ENCODE results near the gene SCN4B.

Gene SCN4B

DNA sequence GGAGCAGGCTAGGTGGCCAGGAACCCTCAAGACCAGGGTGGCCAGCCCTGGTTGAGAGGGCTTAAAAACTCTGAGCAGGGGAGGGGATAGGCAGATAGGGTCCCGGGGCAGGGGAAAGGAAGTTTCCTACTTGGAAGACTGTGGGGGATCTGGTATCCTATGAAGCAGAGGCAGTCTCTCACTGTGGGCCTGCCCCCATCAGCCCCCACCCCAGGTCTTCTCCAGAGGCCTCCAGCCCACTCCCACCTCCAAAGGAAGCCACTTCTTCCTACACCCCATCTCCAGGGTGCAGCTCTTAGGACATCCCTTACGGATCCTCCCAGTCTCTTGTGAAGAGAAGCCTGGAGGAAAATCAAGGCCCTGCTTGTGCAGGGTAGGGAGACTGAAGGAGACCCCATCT lies 16.3 kb downstream of the SCN4B start:
- no peak overlapping the region for H3K4me3 ChIP-seq (ENCODE audit: low read depth, low read length)
- DNase-seq (ENCODE audit: low read depth) = no peak

GRCh38 chr11:118135796-118136165 lies 16.8 kb downstream of the SCN4B start:
- no peak overlapping the region for H3K4me3 ChIP-seq (ENCODE audit: low read depth, low read length)
- no peak for DNase-seq (ENCODE audit: low read depth)

GRCh38 chr11:118135051-118135795 lies 17.4 kb downstream of the SCN4B start:
- H3K4me3 ChIP-seq (ENCODE audit: low read depth, low read length) = no peak overlapping the region
- no peak for DNase-seq (ENCODE audit: low read depth)

GRCh38 chr11:118133816-118134215 lies 18.8 kb downstream of the SCN4B start:
- DNase-seq (ENCODE audit: low read depth) = no peak
- H3K4me3 ChIP-seq (ENCODE audit: low read depth, low read length) = no peak overlapping the region

- H3K4me3 ChIP-seq (ENCODE audit: low read depth, low read length) = no peak overlapping the region
- no peak for DNase-seq (ENCODE audit: low read depth)
Observed at GRCh38 chr11:118132385-118133151, 20.1 kb downstream of the SCN4B start.

DNA sequence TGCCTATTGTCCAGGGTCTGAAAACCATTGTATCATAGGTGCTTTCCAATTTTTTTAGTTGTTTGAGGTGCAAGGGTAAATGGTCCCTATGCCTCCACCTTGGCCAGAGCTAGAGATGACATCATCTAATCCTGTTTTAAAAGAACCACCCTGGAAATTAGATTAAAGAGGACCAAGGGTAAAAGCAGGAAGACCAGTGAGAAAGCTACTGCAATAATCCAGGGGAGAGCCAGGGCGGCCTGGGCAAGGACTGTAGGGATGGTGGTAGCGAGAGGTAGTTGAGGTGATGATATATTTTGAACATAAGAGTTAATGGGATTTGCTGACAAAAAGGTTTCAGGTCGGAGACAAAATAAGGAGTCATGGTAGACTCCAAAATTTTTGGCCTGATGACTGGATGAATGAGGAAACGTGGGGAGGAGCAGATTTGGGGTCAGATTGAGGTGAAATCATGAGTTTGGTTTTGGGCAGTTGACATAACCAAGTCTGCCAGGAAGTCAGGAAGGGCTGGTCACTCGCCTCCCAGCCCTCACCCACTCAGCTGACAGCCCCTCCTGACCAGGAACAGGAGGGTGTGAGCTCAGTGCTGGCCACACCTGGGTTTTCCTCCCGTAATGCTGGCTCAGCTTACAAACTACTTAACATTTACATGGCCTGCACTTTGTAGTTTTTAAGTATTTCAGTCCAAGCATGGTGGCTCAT lies 23.0 kb downstream of the SCN4B start:
- H3K4me3 ChIP-seq (ENCODE audit: low read depth, low read length) = no peak overlapping the region
- DNase-seq (ENCODE audit: low read depth) = no peak

DNA sequence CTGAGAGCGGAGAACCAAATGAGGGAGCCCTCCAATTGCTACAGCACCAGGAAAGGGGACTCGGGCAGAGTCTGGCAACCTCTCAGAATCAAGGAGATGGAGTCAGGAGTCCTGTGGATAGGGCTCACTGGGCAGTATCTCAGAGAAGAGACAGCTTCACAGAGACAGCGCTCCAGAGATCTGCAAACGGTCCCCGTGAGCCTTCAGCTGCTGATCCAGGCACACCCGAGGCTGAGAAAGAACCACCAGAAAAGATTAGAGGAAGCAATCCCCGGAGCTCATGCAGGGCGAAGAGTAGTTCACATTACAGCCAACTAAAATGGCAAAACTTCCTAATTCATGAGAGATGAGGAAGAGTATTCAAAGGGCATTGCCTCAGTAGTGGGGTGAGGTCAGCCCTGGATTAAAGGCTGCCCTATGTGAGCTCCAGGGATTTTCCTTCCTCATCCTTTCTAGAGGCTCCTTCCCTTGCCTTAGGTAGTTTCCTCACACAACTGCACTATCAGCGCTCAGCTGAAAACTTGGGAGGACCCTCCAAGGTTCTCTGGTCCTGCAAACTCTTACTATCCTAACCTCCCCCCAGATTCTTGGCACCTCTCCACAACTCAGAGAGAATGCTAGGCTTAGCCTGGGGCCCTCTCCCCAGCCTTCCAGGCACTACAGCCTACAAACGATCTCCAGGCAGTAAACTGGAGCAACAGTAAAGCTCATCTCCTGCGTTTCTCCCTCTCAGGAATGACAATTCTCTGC lies 23.7 kb downstream of the SCN4B start:
- H3K4me3 ChIP-seq (ENCODE audit: low read depth, low read length) = no peak overlapping the region
- DNase-seq (ENCODE audit: low read depth) = no peak

- no peak for DNase-seq (ENCODE audit: low read depth)
- no peak overlapping the region for H3K4me3 ChIP-seq (ENCODE audit: low read depth, low read length)
Observed at GRCh38 chr11:118128310-118128709, 24.3 kb downstream of the SCN4B start.

GRCh38 chr11:118126082-118126838 lies 26.4 kb downstream of the SCN4B start:
- DNase-seq (ENCODE audit: low read depth) = no peak
- H3K4me3 ChIP-seq (ENCODE audit: low read depth, low read length) = no peak overlapping the region

DNA sequence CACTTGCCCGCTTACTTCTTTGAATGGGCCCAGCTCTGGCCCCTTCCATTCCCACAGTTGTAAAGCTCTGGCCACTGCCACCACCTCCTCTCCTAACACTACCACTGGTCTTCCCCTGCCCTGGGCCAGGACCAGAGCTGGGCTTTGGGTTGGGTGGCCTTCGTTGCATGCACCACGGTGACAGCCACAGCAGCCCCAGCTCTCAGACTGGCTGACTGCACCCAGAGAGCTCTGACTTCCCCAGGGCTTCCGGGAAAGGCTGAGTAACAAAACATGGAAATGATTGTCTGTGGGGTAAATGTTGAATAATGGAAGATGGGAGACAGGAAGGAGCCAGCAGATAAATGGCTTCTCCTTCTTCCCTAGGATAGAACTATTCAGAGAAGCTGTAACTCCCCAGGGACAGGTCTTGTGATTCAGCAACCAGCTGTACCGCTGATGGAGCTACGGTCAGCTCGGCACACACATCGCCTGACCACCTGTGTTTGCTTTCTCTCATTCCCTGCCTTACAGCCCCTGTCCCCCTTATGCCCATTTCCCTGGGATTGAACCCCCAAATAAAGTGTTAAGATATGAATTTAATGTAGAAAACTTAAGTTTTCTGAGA lies 27.6 kb downstream of the SCN4B start:
- H3K4me3 ChIP-seq (ENCODE audit: low read depth, low read length) = no peak overlapping the region
- no peak for DNase-seq (ENCODE audit: low read depth)

GRCh38 chr11:118120793-118121192 lies 31.8 kb downstream of the SCN4B start:
- H3K4me3 ChIP-seq (ENCODE audit: low read depth, low read length) = no peak overlapping the region
- no peak for DNase-seq (ENCODE audit: low read depth)

DNA sequence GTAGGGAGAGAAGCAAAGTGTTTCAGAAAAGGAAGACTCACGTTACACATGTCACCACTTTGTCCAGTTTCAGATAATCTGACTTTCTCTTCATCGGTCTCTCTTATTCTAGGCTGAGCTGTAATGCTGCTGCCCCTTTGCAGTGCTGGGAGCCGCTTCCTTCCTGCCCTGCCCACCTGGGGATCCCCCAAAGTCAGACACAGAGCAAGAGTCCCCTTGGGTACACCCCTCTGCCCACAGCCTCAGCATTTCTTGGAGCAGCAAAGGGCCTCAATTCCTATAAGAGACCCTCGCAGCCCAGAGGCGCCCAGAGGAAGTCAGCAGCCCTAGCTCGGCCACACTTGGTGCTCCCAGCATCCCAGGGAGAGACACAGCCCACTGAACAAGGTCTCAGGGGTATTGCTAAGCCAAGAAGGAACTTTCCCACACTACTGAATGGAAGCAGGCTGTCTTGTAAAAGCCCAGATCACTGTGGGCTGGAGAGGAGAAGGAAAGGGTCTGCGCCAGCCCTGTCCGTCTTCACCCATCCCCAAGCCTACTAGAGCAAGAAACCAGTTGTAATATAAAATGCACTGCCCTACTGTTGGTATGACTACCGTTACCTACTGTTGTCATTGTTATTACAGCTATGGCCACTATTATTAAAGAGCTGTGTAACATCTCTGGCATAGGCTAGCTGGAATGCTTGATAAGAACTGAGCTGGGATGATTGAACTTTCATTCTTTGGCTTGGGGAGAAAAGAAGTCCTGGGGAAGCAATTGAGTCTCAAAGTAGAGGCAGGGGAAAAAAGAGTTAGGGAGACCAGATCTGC lies 34.6 kb downstream of the SCN4B start:
- no peak overlapping the region for H3K4me3 ChIP-seq (ENCODE audit: low read depth, low read length)
- DNase-seq (ENCODE audit: low read depth) = no peak

DNA sequence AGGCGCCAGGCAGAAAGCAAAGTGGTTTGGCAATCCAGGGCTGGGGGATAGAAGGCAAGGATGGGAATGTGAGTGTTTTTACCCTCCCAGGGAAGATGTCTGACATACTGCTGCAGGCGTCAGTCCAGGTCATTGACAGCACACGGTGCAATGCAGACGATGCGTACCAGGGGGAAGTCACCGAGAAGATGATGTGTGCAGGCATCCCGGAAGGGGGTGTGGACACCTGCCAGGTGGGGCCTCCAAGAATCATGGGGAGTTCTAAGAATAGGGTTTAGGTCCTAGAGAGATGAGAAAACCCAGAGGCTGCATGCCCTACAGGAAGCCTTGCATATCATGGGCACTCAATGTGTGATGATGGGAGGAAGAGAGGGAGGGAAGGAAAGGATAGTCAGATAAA lies 37.6 kb downstream of the SCN4B start:
- H3K4me3 ChIP-seq (ENCODE audit: low read depth, low read length) = no peak overlapping the region

GRCh38 chr11:118114266-118114665 lies 38.4 kb downstream of the SCN4B start:
- no peak for DNase-seq (ENCODE audit: low read depth)

More for the DNA sequence above, 37.6 kb downstream of the SCN4B start:
- no peak for DNase-seq (ENCODE audit: low read depth)

DNA sequence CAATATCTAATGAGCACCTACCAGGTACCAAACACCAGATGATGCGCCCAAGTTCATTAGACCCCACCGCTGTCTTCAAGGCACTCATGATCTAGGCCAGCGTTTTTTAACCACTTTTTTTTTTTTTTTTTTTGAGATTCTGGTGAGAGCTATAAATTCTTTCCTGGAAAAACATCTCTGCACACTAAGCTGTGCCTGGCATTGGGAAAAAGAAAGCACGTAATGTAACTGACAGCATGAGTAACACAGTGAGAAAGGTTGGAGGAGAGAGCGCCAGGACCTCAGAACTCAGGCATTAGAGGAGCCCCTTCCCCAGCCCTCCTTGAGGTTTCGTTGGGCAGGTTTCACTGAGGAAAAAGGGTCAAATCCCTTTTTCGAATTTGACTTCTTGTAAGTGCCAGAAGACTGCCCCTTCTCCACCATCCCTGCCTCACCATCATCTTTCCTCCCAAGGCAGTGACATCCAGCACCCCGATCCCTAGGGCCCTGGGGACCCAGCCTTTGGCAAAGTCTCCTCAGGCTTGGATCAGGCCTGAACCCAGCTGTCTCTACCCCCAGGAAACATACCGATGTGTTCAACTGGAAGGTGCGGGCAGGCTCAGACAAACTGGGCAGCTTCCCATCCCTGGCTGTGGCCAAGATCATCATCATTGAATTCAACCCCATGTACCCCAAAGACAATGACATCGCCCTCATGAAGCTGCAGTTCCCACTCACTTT lies 39.8 kb downstream of the SCN4B start:
- DNase-seq (ENCODE audit: low read depth) = no peak

More at GRCh38 chr11:118114266-118114665, 38.4 kb downstream of the SCN4B start:
- no peak overlapping the region for H3K4me3 ChIP-seq (ENCODE audit: low read depth, low read length)

DNA sequence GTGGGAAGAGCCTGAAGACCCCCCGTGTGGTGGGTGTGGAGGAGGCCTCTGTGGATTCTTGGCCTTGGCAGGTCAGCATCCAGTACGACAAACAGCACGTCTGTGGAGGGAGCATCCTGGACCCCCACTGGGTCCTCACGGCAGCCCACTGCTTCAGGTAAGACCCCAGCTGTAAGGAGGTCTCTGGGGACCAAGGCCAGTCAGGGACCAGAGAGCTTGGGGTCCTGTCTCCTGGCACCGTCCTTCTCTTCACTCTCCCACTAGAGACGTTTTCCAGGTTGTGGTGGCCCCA lies 40.9 kb downstream of the SCN4B start:
- H3K4me3 ChIP-seq (ENCODE audit: low read depth, low read length) = no peak overlapping the region
- DNase-seq (ENCODE audit: low read depth) = no peak

More for the DNA sequence above, 39.8 kb downstream of the SCN4B start:
- H3K4me3 ChIP-seq (ENCODE audit: low read depth, low read length) = no peak overlapping the region

DNA sequence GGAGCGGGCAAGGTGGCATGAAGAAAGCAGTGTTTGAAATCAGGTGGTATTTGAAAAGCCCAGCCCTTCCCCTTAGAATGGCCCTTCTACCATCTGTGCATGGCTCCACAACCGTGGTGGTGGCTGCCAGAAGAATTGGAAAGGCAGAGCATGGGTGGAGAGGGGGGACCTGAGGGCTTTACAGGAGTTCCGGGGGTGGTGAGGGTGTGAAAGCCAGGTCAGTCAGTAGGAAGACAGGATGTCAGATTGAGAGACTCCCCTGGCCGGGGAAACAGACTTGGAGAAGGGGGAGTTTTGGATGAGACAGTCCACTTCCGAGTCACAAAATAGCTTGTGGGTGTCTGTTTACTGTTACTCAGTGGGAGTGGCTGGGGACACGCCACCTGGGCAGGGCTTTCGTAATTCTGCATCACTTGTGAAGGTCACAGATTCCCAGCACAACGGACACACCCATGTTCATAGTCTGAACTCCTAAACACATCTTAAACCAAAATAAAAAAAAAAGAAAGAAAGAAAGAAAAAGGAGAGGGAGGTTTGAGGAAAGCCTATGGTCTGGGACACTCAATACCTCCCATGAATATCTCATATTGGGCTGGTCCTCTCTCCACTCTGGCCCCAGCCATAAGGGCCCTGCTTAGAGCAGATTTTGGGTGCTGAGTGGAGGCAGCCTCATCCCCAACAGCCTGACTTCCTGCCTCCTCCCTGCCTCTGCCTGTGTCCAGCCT lies 41.4 kb downstream of the SCN4B start:
- H3K4me3 ChIP-seq (ENCODE audit: low read depth, low read length) = no peak overlapping the region
- no peak for DNase-seq (ENCODE audit: low read depth)
